Osteoblast (primary cell): ENCODE results near the gene MRPL34. TPM values are rescaled to one million over a fixed set of nuclear protein-coding genes. Genes with fewer than 3 reads are reported as not detected.

Source experiments
- DNase-seq: peaks from one replicate; pipeline ENCODE4 v3.0.0; 2011; ENCODE audit warnings: low spot score, mixed read lengths; ENCODE audit not compliant: insufficient read length; ENCODE audit errors: missing footprints
- H2AFZ ChIP-seq: 2 replicates; pipeline ENCODE4 v1.6.0; 2011; ENCODE audit warnings: mild to moderate bottlenecking, low read length
- H3K27ac ChIP-seq: 2 replicates; pipeline ENCODE4 v1.5.1; 2011; ENCODE audit warnings: mild to moderate bottlenecking, low read depth, low read length, moderate library complexity
- H3K27me3 ChIP-seq: 2 replicates; pipeline ENCODE4 v1.6.0; 2012; ENCODE audit warnings: mild to moderate bottlenecking, control low read depth, inconsistent platforms, low read length, moderate library complexity; ENCODE audit not compliant: insufficient read depth
- H3K36me3 ChIP-seq: 2 replicates; pipeline ENCODE4 v1.5.1; 2011; ENCODE audit warnings: mild to moderate bottlenecking, low read length, control low read depth, moderate library complexity; ENCODE audit not compliant: insufficient read depth
- H3K4me1 ChIP-seq: 2 replicates; pipeline ENCODE4 v1.5.1; 2011; ENCODE audit warnings: mild to moderate bottlenecking, low read length, control low read depth, moderate library complexity; ENCODE audit not compliant: insufficient read depth
- H3K4me2 ChIP-seq: 2 replicates; pipeline ENCODE4 v1.6.0; 2011; ENCODE audit warnings: mild to moderate bottlenecking, low read length; ENCODE audit not compliant: insufficient read depth
- H3K4me3 ChIP-seq: fragments of 200-600 bp; sonication (generic); 3 replicates; pipeline ENCODE4 v1.5.1; 2012; ENCODE audit warnings: mild to moderate bottlenecking, low read length, inconsistent platforms; ENCODE audit not compliant: insufficient read depth
- H3K79me2 ChIP-seq: 2 replicates; pipeline ENCODE4 v1.6.0; 2012; ENCODE audit warnings: mild to moderate bottlenecking, low read length, control low read depth, inconsistent platforms; ENCODE audit not compliant: insufficient read depth
- H3K9me3 ChIP-seq: 2 replicates; pipeline ENCODE4 v1.5.1; 2011; ENCODE audit warnings: low read depth, low read length, control low read depth
- H4K20me1 ChIP-seq: 2 replicates; pipeline ENCODE4 v1.6.0; 2012; ENCODE audit warnings: mild to moderate bottlenecking, low read length, control low read depth; ENCODE audit not compliant: insufficient read depth
- CTCF ChIP-seq: IDR thresholded peaks from 2 replicates; pipeline ENCODE4 v1.5.1; 2011; ENCODE audit warnings: mild to moderate bottlenecking, low read depth, low read length, moderate library complexity; ENCODE audit errors: extremely low read depth
- total RNA-seq: library from RNA; depleted of rRNA; stranded (reverse); fragments of >200 nt; gene quantifications from 2 replicates; pipeline ENCODE4 v1.2.3, GENCODE V29; 2012

MRPL34 gene
- total RNA-seq, 1 donor: 40.5 TPM

GRCh38 chr19:17275441-17276175, 30.1 kb upstream of the MRPL34 start:
- no peak overlapping the region for H2AFZ ChIP-seq
- H4K20me1 ChIP-seq: peaks cover 3% of the 10 kb centered on the region
- no peak for TF ChIP-seq CTCF
- no peak overlapping the region for H3K4me2 ChIP-seq
- H3K9me3 ChIP-seq: no peaks in the 10 kb centered on the region
- H3K27me3 ChIP-seq: no peaks in the 10 kb centered on the region
- H3K36me3 ChIP-seq: peaks cover 38% of the 10 kb centered on the region
- DNase-seq: no peak
- H3K79me2 ChIP-seq: no peaks in the 10 kb centered on the region
- H3K27ac ChIP-seq: no peak overlapping the region
- no peaks in the 10 kb centered on the region for H3K4me1 ChIP-seq
- H3K4me3 ChIP-seq: no peak overlapping the region

- Histone ChIP-seq H3K27ac (no peak overlapping the region), H3K79me2 (no peaks in the 10 kb centered on the region), H3K4me1 (peaks cover 7% of the 10 kb centered on the region), H3K9me3 (no peaks in the 10 kb centered on the region), H4K20me1 (peaks cover 3% of the 10 kb centered on the region), H2AFZ (no peak overlapping the region), H3K4me2 (no peak overlapping the region), H3K4me3 (no peak overlapping the region), H3K36me3 (peaks cover 21% of the 10 kb centered on the region), H3K27me3 (no peaks in the 10 kb centered on the region)
- TF ChIP-seq CTCF: no peak
- DNase-seq: no peak
These were observed 26.2 kb upstream of the MRPL34 start for GRCh38 chr19:17279436-17279835.

GRCh38 chr19:17281391-17282304, 24.0 kb upstream of the MRPL34 start, which contains the start of gene ANKLE1:
ANKLE1 (plus strand) TSS chr19:17281901; CDS start chr19:17281921, 20 bp downstream.
- H3K27ac ChIP-seq: no peak within 1 kb of the TSS
- peak within 1 kb of the TSS; percentile 77 for H2AFZ ChIP-seq
- peak; percentile 76 for DNase-seq
- peak within 1 kb of the TSS; percentile 84 for H3K4me2 ChIP-seq
- peaks cover 7% of the 10 kb centered on the region for H3K4me1 ChIP-seq
- H3K27me3 ChIP-seq: no peaks in the 10 kb centered on the region
- H3K9me3 ChIP-seq: no peaks in the 10 kb centered on the region
- H4K20me1 ChIP-seq: peaks cover 3% of the 10 kb centered on the region
- peak within 1 kb of the TSS; percentile 65 for H3K4me3 ChIP-seq
- peaks cover 2% of the 10 kb centered on the region for H3K36me3 ChIP-seq
- no peaks in the 10 kb centered on the region for H3K79me2 ChIP-seq
- no peak for TF ChIP-seq CTCF
